ENCODE measurements around the gene DNM2.

DNA sequence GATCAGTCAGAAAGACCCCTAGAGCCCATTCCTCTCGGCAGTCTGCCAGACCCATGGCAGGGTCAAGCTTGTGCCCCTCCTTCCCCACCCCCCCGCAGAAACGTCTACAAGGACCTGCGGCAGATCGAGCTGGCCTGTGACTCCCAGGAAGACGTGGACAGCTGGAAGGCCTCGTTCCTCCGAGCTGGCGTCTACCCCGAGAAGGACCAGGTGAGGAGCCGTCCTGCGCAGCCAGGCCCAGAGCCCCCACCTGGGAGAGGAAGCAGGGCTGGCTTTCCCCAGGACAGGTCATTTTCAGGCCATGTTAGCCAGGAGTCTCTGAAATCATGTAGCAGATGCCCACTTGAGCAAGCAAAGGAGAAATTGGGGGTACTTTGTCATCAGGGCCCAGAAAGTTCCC is 105.8 kb downstream of the DNM2 start:
- TF ChIP-seq, protein P1, sequence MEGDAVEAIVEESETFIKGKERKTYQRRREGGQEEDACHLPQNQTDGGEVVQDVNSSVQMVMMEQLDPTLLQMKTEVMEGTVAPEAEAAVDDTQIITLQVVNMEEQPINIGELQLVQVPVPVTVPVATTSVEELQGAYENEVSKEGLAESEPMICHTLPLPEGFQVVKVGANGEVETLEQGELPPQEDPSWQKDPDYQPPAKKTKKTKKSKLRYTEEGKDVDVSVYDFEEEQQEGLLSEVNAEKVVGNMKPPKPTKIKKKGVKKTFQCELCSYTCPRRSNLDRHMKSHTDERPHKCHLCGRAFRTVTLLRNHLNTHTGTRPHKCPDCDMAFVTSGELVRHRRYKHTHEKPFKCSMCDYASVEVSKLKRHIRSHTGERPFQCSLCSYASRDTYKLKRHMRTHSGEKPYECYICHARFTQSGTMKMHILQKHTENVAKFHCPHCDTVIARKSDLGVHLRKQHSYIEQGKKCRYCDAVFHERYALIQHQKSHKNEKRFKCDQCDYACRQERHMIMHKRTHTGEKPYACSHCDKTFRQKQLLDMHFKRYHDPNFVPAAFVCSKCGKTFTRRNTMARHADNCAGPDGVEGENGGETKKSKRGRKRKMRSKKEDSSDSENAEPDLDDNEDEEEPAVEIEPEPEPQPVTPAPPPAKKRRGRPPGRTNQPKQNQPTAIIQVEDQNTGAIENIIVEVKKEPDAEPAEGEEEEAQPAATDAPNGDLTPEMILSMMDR (IDR thresholded peaks at IDR 0.05; ENCODE audit: insufficient read depth, low read depth, low read length): no peak
- no peak for TF ChIP-seq EZH2 (IDR thresholded peaks at IDR 0.05; ENCODE audit: insufficient read depth, low read length)

Measured in astrocyte (in vitro differentiated cells and primary cell).